Tibial nerve (tissue), 4 donors: ENCODE data around the gene PLOD3. TPM values are rescaled to one million over a fixed set of nuclear protein-coding genes. Genes with fewer than 3 reads are reported as not detected.

Experiments used
- DNase-seq, 2 donors: peaks; one replicate each; pipeline ENCODE4 v3.0.0-alpha.2; 2019; ENCODE audit warnings: low spot score in 2 of 2
- H3K27ac ChIP-seq, 4 donors: fragments of 200-600 bp; sonication (generic) in 3 of 4; one replicate each; pipeline ENCODE4 v1.5.1; 2017 to 2019; ENCODE audit warnings: mild to moderate bottlenecking in 1 of 4
- H3K27me3 ChIP-seq, 2 donors: fragments of 200-600 bp; sonication (generic) in 1 of 2; one replicate each; pipeline versions ENCODE4 v1.5.1 to v1.6.0; 2017 to 2019
- H3K36me3 ChIP-seq, 3 donors: fragments of 200-600 bp; sonication (generic); one replicate each; pipeline ENCODE4 v1.5.1; 2018 to 2019
- H3K4me1 ChIP-seq, 4 donors: fragments of 200-600 bp; sonication (generic) in 3 of 4; one replicate each; pipeline ENCODE4 v1.5.1; 2017 to 2019
- H3K4me3 ChIP-seq, 4 donors: fragments of 200-600 bp; sonication (generic) in 3 of 4; one replicate each; pipeline ENCODE4 v1.5.1; 2017 to 2019; ENCODE audit warnings: mild to moderate bottlenecking in 1 of 4, moderate library complexity in 1 of 4
- H3K9me3 ChIP-seq, 4 donors: fragments of 200-600 bp; sonication (generic) in 3 of 4; one replicate each; pipeline ENCODE4 v1.5.1; 2017 to 2019
- EP300 ChIP-seq, 2 donors: sonication (generic); formaldehyde crosslinking; IDR thresholded peaks; one replicate each; pipeline ENCODE4 v1.6.1; 2017; ENCODE audit warnings: antibody characterized with exemption in 2 of 2, mild to moderate bottlenecking in 1 of 2
- POLR2A ChIP-seq, 2 donors: fragments of 450-650 bp; IDR thresholded peaks; one replicate each; pipeline ENCODE4 v1.6.1; 2017; ENCODE audit warnings: antibody characterized with exemption in 2 of 2, mild to moderate bottlenecking in 2 of 2, moderate library complexity in 2 of 2
- WGBS, 2 donors: methylation state at CpG; one replicate each; pipeline ENCODE4 v1.1.5; 2018; 5-methylcytosine and 5-hydroxymethylcytosine counted together
- total RNA-seq, 4 donors: library from RNA; depleted of rRNA; stranded (reverse); fragments of >200 nt; gene quantifications; one replicate each; pipeline ENCODE4 v1.1.0, GENCODE V29; 2016
- TF ChIP-seq, protein P1 (sequence below), 5 experiments: fragments of 200-600 bp in 3 of 5; fragments of 450-650 bp in 2 of 5; sonication (generic) in 3 of 5; IDR thresholded peaks; one replicate each; pipeline ENCODE4 v1.5.1; 2016 to 2019; ENCODE audit warnings: antibody characterized with exemption in 5 of 5, mild to moderate bottlenecking in 3 of 5, moderate library complexity in 2 of 5

Gene PLOD3
- total RNA-seq, 4 donors from 2014 or later: 42.8 to 82.2 (median 57.8) TPM

DNA sequence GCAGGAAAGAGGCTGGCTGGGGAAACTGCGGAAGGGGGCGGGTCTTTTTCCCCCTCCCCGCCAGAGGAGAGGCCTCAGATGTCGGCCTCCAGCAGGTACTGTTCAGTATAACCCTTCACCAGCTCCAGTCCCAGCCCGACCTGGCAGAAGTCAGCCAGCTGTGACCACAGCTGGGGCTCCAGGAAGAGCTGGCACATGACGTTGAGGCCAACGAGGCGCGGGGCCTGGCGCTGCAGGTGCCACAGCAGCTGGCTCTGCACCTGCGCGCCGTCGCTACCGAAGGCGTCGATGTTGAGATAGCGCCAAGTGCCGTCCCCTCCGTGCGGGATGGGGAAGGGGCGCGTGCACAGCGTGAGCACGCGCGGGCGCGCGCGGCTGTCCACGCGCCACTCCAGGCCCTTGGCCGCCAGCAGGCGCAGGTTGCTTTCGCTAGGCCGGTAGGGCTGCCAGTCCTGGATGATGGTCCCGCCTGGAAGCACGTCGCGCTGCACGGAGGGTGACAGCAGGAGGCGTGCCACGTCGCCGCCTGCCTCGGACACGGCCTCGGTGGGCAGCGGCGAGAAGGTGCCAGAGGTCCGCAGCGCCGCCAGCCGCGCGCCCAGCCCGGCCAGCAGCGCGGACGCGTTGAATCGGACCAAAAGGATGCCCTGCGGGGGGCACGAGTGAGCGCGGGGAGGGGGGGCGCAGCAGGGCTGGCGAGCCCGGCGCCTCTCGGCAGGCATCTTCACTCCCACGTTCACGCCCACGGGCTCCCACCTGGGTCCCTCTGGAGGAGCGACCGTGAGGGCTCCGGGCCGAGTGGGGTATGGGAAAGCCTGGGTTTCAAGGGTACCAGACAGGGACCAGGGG is 45.2 kb downstream of the PLOD3 start:
- H3K9me3 ChIP-seq: no peaks in the 10 kb centered on the region
- no peak for DNase-seq
- H3K4me1 ChIP-seq: peaks cover 0 to 51% (median 27%) of the 10 kb centered on the region in 4 donors
- WGBS, 2 donors: 1 to 2% methylated on average over 31 to 36 of the region's 79 CpGs
- H3K36me3 ChIP-seq: no peaks in the 10 kb centered on the region
- peaks cover 3 to 100% of the 10 kb centered on the region in 2 donors for H3K27me3 ChIP-seq
- no peak overlapping the region for H3K27ac ChIP-seq
- no peak overlapping the region for H3K4me3 ChIP-seq
- TF ChIP-seq POLR2A (IDR thresholded peaks at IDR 0.05): no peak
- TF ChIP-seq, protein P1, sequence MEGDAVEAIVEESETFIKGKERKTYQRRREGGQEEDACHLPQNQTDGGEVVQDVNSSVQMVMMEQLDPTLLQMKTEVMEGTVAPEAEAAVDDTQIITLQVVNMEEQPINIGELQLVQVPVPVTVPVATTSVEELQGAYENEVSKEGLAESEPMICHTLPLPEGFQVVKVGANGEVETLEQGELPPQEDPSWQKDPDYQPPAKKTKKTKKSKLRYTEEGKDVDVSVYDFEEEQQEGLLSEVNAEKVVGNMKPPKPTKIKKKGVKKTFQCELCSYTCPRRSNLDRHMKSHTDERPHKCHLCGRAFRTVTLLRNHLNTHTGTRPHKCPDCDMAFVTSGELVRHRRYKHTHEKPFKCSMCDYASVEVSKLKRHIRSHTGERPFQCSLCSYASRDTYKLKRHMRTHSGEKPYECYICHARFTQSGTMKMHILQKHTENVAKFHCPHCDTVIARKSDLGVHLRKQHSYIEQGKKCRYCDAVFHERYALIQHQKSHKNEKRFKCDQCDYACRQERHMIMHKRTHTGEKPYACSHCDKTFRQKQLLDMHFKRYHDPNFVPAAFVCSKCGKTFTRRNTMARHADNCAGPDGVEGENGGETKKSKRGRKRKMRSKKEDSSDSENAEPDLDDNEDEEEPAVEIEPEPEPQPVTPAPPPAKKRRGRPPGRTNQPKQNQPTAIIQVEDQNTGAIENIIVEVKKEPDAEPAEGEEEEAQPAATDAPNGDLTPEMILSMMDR (IDR thresholded peaks at IDR 0.05): no peak
- no peak for TF ChIP-seq EP300 (IDR thresholded peaks at IDR 0.05)

DNA sequence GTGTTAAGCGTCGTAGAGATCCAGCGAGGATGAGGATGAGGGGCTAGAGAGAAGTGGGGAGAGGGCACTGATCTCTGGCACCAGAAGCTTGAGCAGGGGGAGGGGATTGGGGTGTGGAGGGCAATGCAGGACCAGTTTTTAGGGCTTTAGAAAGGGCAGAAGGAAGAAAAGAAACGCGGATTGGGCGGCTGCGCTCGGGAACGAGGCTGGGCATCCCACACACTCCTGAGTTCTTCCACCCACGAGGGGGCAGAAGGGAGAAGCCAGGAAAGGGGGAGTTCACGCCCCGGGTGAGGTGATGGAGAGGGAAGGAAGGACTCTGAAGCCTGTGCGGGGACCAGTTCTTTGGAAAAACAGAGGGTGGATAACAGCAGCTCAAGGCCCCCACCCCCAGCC is 45.9 kb downstream of the PLOD3 start:
- Histone ChIP-seq H3K4me1 (peaks cover 0 to 56% (median 27%) of the 10 kb centered on the region in 4 donors), H3K27me3 (peaks cover 3 to 100% of the 10 kb centered on the region in 2 donors)

DNA sequence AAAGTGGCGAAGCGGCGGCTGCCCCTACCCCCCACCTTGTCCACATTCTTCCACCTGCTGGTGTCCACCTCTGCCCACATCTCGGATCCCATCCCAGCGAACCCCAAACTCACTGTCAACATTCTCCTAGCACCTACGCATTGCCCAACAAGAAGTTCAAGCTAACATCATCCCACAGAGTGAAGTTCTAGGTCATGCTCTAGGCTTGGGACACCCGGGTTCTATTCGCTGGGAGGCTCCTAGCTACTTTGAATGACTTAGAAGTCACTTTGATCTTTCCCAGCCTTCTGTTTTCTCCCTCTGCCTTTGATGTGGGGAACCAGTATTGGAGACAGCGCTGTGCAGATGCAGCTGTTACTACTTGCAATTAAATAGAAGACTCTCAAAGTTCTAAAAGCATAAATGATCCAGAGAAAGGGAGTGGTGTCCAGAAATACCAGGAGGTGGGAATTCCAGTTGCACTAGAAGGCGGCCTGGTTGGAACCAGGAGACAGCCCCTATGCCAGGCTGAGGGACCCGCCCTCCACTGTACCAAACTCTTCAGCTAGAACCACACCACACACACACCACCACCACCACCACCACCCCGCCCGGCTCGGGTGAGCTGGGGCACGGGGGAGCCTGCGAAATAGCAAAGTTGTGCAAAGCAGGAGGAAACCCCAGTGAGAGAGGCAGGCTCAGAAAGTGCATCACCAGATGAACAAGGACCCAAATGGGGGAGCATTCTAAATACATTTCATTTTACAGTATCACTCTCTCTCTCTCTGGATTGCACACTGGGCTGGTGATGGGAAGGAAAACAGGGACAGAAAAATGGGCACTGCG is 46.6 kb downstream of the PLOD3 start:
- Histone ChIP-seq H3K27ac (no peak overlapping the region), H3K4me3 (no peak overlapping the region), H3K9me3 (no peaks in the 10 kb centered on the region), H3K4me1 (peaks cover 0 to 62% (median 29%) of the 10 kb centered on the region in 4 donors), H3K36me3 (no peaks in the 10 kb centered on the region), H3K27me3 (peaks cover 8 to 100% of the 10 kb centered on the region in 2 donors)
- TF ChIP-seq, protein P1 (IDR thresholded peaks at IDR 0.05): no peak
- no peak for TF ChIP-seq EP300 (IDR thresholded peaks at IDR 0.05)
- no peak for TF ChIP-seq POLR2A (IDR thresholded peaks at IDR 0.05)
- no peak for DNase-seq
- WGBS, 2 donors: 3% methylated on average over 17 of the region's 17 CpGs

More for the DNA sequence above, 45.9 kb downstream of the PLOD3 start:
- DNase-seq: no peak
- Histone ChIP-seq H3K4me3 (no peak overlapping the region), H3K9me3 (no peaks in the 10 kb centered on the region), H3K27ac (no peak overlapping the region), H3K36me3 (no peaks in the 10 kb centered on the region)
- WGBS, 2 donors: 1 to 3% methylated on average over 12 to 13 of the region's 13 CpGs
- TF ChIP-seq EP300 (IDR thresholded peaks at IDR 0.05) (no peak), POLR2A (IDR thresholded peaks at IDR 0.05) (no peak)

DNA sequence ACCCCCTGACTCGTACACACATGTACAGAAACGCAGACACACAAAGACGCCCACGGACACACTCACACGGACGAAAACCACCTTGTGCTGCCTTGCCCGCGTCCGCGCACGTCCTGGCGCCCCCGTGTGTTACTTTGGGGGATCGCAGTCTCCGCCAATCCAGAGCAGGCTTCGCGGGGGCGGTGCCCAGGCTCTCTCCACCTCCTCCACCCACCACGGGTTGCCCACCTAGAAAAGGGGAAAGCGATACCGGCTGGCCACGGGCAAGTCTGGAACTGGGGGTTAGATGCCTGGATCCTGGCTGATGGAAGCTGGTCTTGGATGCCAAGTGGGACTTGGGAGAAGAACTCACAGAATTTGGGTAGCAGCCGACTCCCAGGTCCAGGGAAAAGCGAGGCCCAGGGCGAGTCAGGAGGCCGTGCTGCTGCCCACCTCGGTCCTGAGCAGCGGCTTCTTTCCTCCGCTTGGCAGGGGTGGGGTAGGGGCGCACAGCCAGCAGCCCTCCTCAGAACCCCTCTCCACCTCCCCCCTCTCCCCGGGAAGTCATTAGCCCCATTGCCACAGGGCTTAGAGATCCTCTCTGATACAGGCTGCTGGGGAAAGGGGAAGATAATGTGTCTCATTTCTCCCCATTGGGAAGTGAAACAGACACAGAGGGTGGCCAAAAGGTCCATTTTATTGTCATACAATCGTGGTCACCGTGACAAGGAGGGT is 47.4 kb downstream of the PLOD3 start:
- Histone ChIP-seq H3K9me3 (no peaks in the 10 kb centered on the region), H3K4me3 (no peak overlapping the region), H3K4me1 (peaks cover 0 to 71% (median 38%) of the 10 kb centered on the region in 4 donors), H3K27me3 (peaks cover 10 to 100% of the 10 kb centered on the region in 2 donors), H3K36me3 (no peaks in the 10 kb centered on the region), H3K27ac (no peak overlapping the region)
- peak; percentile 29 to 63 for DNase-seq
- TF ChIP-seq POLR2A (IDR thresholded peaks at IDR 0.05): no peak
- TF ChIP-seq, protein P1 (IDR thresholded peaks at IDR 0.05): peak; percentile 70 to 86 (median 84)
- WGBS, 2 donors: 2 to 3% methylated on average over 15 to 26 of the region's 33 CpGs

DNA sequence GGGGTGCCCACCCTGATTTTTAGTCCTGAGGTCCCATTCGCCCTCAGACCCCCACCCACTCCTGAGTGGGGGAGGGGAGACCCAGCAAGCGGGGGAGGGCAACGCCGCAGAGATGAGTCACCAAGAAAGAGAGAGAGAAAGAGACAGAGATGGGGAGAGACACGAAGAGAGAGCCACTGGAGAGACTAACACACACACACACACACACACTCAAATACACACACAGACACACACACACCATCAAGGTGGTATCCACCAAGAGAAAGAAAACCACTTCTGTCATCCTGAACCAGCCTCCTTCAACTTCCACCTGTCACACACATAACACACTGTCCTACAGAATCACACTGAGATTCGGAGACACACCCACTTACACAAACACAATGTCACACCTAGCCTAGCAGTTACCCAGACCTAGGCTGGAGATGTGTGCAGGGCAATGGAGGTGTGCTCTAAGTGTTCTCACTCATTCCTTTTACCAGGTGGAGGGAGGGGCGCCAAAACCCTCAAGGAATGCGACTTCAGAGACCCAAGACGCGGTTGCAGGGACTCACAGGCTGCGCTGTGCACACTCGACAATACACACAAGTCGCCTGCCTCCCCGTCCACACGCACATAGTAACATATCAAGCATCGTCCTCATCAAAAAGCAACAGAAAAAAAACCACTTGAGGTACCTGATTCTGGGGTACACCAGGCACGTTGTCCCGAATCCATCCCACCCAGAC is 48.1 kb downstream of the PLOD3 start:
- Histone ChIP-seq H3K9me3 (no peaks in the 10 kb centered on the region), H3K4me3 (no peak overlapping the region), H3K4me1 (peaks cover 0 to 74% (median 42%) of the 10 kb centered on the region in 4 donors), H3K36me3 (no peaks in the 10 kb centered on the region), H3K27me3 (peaks cover 10 to 100% of the 10 kb centered on the region in 2 donors), H3K27ac (no peak overlapping the region)
- no peak for TF ChIP-seq POLR2A (IDR thresholded peaks at IDR 0.05)
- TF ChIP-seq, protein P1 (IDR thresholded peaks at IDR 0.05): no peak
- no peak for TF ChIP-seq EP300 (IDR thresholded peaks at IDR 0.05)
- no peak for DNase-seq
- 2 to 4% methylated on average over 18 of the region's 18 CpGs for WGBS, 2 donors
